DND-41 (cell line): ENCODE data around the gene SPDEF.

Experiments used
- ATAC-seq: fragments of 200-7000 bp; cut with Tn5 transposase; 3 replicates; pipeline ENCODE4 v1.9.1; 2021; ENCODE audit warnings: low read depth; ENCODE audit not compliant: insufficient read depth
- DNase-seq: peaks from one replicate; pipeline ENCODE4 v3.0.0-alpha.2; 2020
- H2AFZ ChIP-seq: 2 replicates; pipeline ENCODE4 v1.6.0; 2012; ENCODE audit warnings: low read depth, low read length
- H3K27ac ChIP-seq: 2 replicates; pipeline ENCODE4 v1.5.1; 2012; ENCODE audit warnings: low read length, inconsistent platforms
- H3K27me3 ChIP-seq: fragments of 200-600 bp; sonication (generic); 2 replicates; pipeline ENCODE4 v1.6.0; 2012; ENCODE audit warnings: low read length, mild to moderate bottlenecking, inconsistent platforms; ENCODE audit not compliant: insufficient read depth, poor library complexity
- H3K36me3 ChIP-seq: 2 replicates; pipeline ENCODE4 v1.5.1; 2012; ENCODE audit warnings: low read length, inconsistent platforms; ENCODE audit not compliant: insufficient read depth
- H3K4me1 ChIP-seq: 2 replicates; pipeline ENCODE4 v1.5.1; 2012; ENCODE audit warnings: mild to moderate bottlenecking, low read length; ENCODE audit not compliant: insufficient read depth
- H3K4me2 ChIP-seq: 2 replicates; pipeline ENCODE4 v1.6.0; 2012; ENCODE audit warnings: mild to moderate bottlenecking, moderate library complexity, low read length, inconsistent platforms; ENCODE audit not compliant: insufficient read depth
- H3K4me3 ChIP-seq, 2 experiments: fragments of 200-600 bp in 1 of 2; shearing (Covaris generic) in 1 of 2; 2 replicates each; pipeline ENCODE4 v1.5.1; 2012 to 2016; ENCODE audit warnings: inconsistent platforms in 2 of 2, low read length in 2 of 2, mild to moderate bottlenecking in 2 of 2, low read depth in 1 of 2, moderate library complexity in 1 of 2
- H3K79me2 ChIP-seq: 2 replicates; pipeline ENCODE4 v1.6.0; 2012; ENCODE audit warnings: low read length, inconsistent platforms; ENCODE audit not compliant: insufficient read depth
- H3K9ac ChIP-seq: 2 replicates; pipeline ENCODE4 v1.6.0; 2012; ENCODE audit warnings: low read depth, mild to moderate bottlenecking, inconsistent platforms, low read length, moderate library complexity
- H3K9me3 ChIP-seq: 2 replicates; pipeline ENCODE4 v1.5.1; 2012; ENCODE audit warnings: low read length, moderate library complexity, mild to moderate bottlenecking, inconsistent platforms; ENCODE audit not compliant: insufficient read depth, severe bottlenecking
- H4K20me1 ChIP-seq: 2 replicates; pipeline ENCODE4 v1.6.0; 2012; ENCODE audit warnings: low read length; ENCODE audit not compliant: insufficient read depth
- EZH2 ChIP-seq: IDR thresholded peaks from 3 replicates; pipeline ENCODE4 v1.6.1; 2012; ENCODE audit warnings: borderline replicate concordance, low read depth, mild to moderate bottlenecking, moderate library complexity, low read length, inconsistent platforms; ENCODE audit not compliant: severe bottlenecking
- TF ChIP-seq, protein P1 (sequence below): IDR thresholded peaks from 2 replicates; pipeline ENCODE4 v1.5.1; 2012; ENCODE audit warnings: borderline replicate concordance, low read length, moderate library complexity, mild to moderate bottlenecking; ENCODE audit not compliant: poor library complexity, severe bottlenecking; ENCODE audit errors: extremely low read depth

Gene SPDEF

GRCh38 chr6:34587851-34588250 is 31.7 kb upstream of the SPDEF start:
- Histone ChIP-seq H3K4me2 (no peak overlapping the region), H4K20me1 (peaks cover 30% of the 10 kb centered on the region), H3K27ac (no peak overlapping the region), H3K4me1 (no peaks in the 10 kb centered on the region), H3K36me3 (peaks cover 35% of the 10 kb centered on the region), H3K27me3 (no peaks in the 10 kb centered on the region), H3K4me3 (no peak overlapping the region), H3K9me3 (no peaks in the 10 kb centered on the region), H2AFZ (no peak overlapping the region), H3K9ac (no peak overlapping the region), H3K79me2 (peaks cover 13% of the 10 kb centered on the region)
- ATAC-seq, result no peak
- TF ChIP-seq, protein P1, sequence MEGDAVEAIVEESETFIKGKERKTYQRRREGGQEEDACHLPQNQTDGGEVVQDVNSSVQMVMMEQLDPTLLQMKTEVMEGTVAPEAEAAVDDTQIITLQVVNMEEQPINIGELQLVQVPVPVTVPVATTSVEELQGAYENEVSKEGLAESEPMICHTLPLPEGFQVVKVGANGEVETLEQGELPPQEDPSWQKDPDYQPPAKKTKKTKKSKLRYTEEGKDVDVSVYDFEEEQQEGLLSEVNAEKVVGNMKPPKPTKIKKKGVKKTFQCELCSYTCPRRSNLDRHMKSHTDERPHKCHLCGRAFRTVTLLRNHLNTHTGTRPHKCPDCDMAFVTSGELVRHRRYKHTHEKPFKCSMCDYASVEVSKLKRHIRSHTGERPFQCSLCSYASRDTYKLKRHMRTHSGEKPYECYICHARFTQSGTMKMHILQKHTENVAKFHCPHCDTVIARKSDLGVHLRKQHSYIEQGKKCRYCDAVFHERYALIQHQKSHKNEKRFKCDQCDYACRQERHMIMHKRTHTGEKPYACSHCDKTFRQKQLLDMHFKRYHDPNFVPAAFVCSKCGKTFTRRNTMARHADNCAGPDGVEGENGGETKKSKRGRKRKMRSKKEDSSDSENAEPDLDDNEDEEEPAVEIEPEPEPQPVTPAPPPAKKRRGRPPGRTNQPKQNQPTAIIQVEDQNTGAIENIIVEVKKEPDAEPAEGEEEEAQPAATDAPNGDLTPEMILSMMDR, result no peak
- no peak for TF ChIP-seq EZH2
- no peak for DNase-seq

- Histone ChIP-seq H3K4me2 (no peak overlapping the region), H3K27ac (no peak overlapping the region), H3K4me1 (no peaks in the 10 kb centered on the region), H3K36me3 (peaks cover 35% of the 10 kb centered on the region), H4K20me1 (peaks cover 30% of the 10 kb centered on the region), H3K79me2 (peaks cover 10% of the 10 kb centered on the region), H3K9me3 (no peaks in the 10 kb centered on the region), H3K27me3 (no peaks in the 10 kb centered on the region), H3K4me3 (no peak overlapping the region), H3K9ac (no peak overlapping the region), H2AFZ (no peak overlapping the region)
- DNase-seq, result no peak
- ATAC-seq, result no peak
- no peak for TF ChIP-seq EZH2
- TF ChIP-seq, protein P1, result no peak
Measured at GRCh38 chr6:34587325-34587724, 31.2 kb upstream of the SPDEF start.

DNA sequence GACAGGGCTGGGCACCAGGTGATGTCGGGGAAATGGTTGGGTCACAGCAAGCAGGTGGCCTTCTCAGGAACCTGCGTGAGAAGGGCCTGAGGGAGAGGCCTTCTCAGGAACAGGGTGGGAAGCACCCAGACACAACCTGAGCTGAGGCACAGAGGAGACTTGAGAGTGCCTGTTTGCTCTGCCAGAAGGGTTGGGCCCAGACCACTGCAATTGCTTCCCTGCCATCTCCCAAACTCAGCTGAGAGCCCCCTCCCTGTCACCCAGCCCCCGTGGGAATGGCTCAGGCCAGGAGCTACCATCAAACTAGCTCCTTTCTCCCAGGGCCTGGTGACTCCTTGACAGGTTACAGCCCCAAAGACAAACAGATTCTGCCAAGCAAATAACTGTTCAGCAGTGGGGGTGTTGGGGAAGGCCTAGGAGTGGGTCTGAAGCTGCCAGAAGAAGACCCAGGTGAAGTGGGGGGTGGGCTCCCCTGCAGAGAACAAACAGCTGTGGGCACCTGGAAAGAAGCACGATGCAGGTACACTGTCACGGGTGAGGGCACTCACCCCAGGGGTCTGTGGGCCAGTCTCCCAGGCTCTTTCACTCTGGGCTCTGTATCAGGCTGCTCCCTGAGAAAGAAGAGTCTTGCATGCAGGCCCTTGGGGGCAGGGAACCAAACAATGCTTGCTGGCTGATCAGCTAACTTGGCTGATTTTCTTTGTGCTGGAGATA is 30.4 kb upstream of the SPDEF start:
- Histone ChIP-seq H3K27ac (no peak overlapping the region), H3K9me3 (no peaks in the 10 kb centered on the region), H3K4me1 (no peaks in the 10 kb centered on the region), H3K27me3 (no peaks in the 10 kb centered on the region), H3K36me3 (peaks cover 35% of the 10 kb centered on the region), H4K20me1 (peaks cover 23% of the 10 kb centered on the region), H2AFZ (no peak overlapping the region), H3K9ac (no peak overlapping the region), H3K4me2 (no peak overlapping the region), H3K79me2 (peaks cover 6% of the 10 kb centered on the region; the same call in 1 of the 2 replicates), H3K4me3 (no peak overlapping the region)
- ATAC-seq, result no peak
- no peak for DNase-seq
- TF ChIP-seq EZH2, result no peak
- TF ChIP-seq, protein P1, result no peak
